Rectal smooth muscle tissue (tissue), 1 donor: ENCODE data around the gene LPAR1.
A peak's percentile ranks its signal among the peaks of the same experiment; 100 is the strongest.
"Not testable (repeated sequence)": the region's sequence is repeated elsewhere in the genome, so short reads cannot be mapped to it uniquely, and the experiment has no call there.

Source experiments
- H3K27ac ChIP-seq: one replicate; pipeline ENCODE4 v1.7.0; 2013; ENCODE audit warnings: low read depth, low read length, inconsistent platforms
- H3K27me3 ChIP-seq: one replicate; pipeline ENCODE4 v1.7.0; 2013; ENCODE audit warnings: low read length; ENCODE audit not compliant: control insufficient read depth, insufficient read depth
- H3K36me3 ChIP-seq: one replicate; pipeline ENCODE4 v1.7.0; 2013; ENCODE audit warnings: low read length; ENCODE audit not compliant: control insufficient read depth, insufficient read depth
- H3K4me1 ChIP-seq: one replicate; pipeline ENCODE4 v1.7.0; 2013; ENCODE audit warnings: low read length; ENCODE audit not compliant: control insufficient read depth, insufficient read depth
- H3K4me3 ChIP-seq: one replicate; pipeline ENCODE4 v1.7.0; 2013; ENCODE audit warnings: low read length
- H3K9ac ChIP-seq: one replicate; pipeline ENCODE4 v1.7.0; 2013; ENCODE audit warnings: low read length

Gene LPAR1

GRCh38 chr9:111058166-111058565, 19.9 kb upstream of the LPAR1 start:
- Histone ChIP-seq H3K27me3 (no peaks in the 10 kb centered on the region), H3K4me3 (no peak overlapping the region), H3K9ac (no peak overlapping the region), H3K27ac (no peak overlapping the region), H3K4me1 (no peaks in the 10 kb centered on the region), H3K36me3 (no peaks in the 10 kb centered on the region)

GRCh38 chr9:111056538-111056937, 18.3 kb upstream of the LPAR1 start:
- Histone ChIP-seq H3K9ac (no peak overlapping the region), H3K27me3 (no peaks in the 10 kb centered on the region), H3K27ac (no peak overlapping the region), H3K4me3 (no peak overlapping the region), H3K36me3 (no peaks in the 10 kb centered on the region), H3K4me1 (no peaks in the 10 kb centered on the region)

GRCh38 chr9:111052791-111053190, 14.5 kb upstream of the LPAR1 start:
- H3K36me3 ChIP-seq: no peaks in the 10 kb centered on the region
- H3K4me1 ChIP-seq: no peaks in the 10 kb centered on the region
- no peaks in the 10 kb centered on the region for H3K27me3 ChIP-seq
- no peak overlapping the region for H3K9ac ChIP-seq
- H3K27ac ChIP-seq: no peak overlapping the region
- H3K4me3 ChIP-seq: no peak overlapping the region

- H3K27ac ChIP-seq: no peak overlapping the region
- no peaks in the 10 kb centered on the region for H3K36me3 ChIP-seq
- H3K4me3 ChIP-seq: no peak overlapping the region
- no peak overlapping the region for H3K9ac ChIP-seq
- no peaks in the 10 kb centered on the region for H3K4me1 ChIP-seq
- H3K27me3 ChIP-seq: no peaks in the 10 kb centered on the region
Measured at GRCh38 chr9:111051400-111051799, 13.1 kb upstream of the LPAR1 start.

GRCh38 chr9:111050819-111051218, 12.5 kb upstream of the LPAR1 start:
- no peak overlapping the region for H3K27ac ChIP-seq
- no peak overlapping the region for H3K4me3 ChIP-seq
- H3K4me1 ChIP-seq: no peaks in the 10 kb centered on the region
- no peaks in the 10 kb centered on the region for H3K27me3 ChIP-seq
- no peaks in the 10 kb centered on the region for H3K36me3 ChIP-seq
- no peak overlapping the region for H3K9ac ChIP-seq

GRCh38 chr9:111047287-111047686, 9.0 kb upstream of the LPAR1 start:
- not testable (repeated sequence) for H3K4me3 ChIP-seq, H3K27me3 ChIP-seq

GRCh38 chr9:111041902-111042301, 3.6 kb upstream of the LPAR1 start:
- Histone ChIP-seq H3K27me3 (no peaks in the 10 kb centered on the region), H3K36me3 (no peaks in the 10 kb centered on the region), H3K9ac (no peak overlapping the region), H3K27ac (no peak overlapping the region), H3K4me1 (no peaks in the 10 kb centered on the region), H3K4me3 (no peak overlapping the region)

More at GRCh38 chr9:111047287-111047686, 9.0 kb upstream of the LPAR1 start:
- not testable (repeated sequence) for H3K27ac ChIP-seq, H3K4me1 ChIP-seq, H3K9ac ChIP-seq, H3K36me3 ChIP-seq

GRCh38 chr9:111040494-111040893, 2.2 kb upstream of the LPAR1 start:
- Histone ChIP-seq H3K27me3 (no peaks in the 10 kb centered on the region), H3K9ac (no peak overlapping the region), H3K4me1 (no peaks in the 10 kb centered on the region), H3K36me3 (no peaks in the 10 kb centered on the region), H3K4me3 (no peak overlapping the region), H3K27ac (no peak overlapping the region)

GRCh38 chr9:111039231-111039906, 1.1 kb upstream of the LPAR1 start:
- peak overlapping the region; percentile 24 for H3K9ac ChIP-seq

GRCh38 chr9:111037708-111038330, 451 bp downstream of the LPAR1 start:
- H3K27me3 ChIP-seq: no peaks in the 10 kb centered on the region
- H3K27ac ChIP-seq: peak overlapping the region; percentile 78
- no peaks in the 10 kb centered on the region for H3K4me1 ChIP-seq
- H3K4me3 ChIP-seq: peak overlapping the region; percentile 84
- H3K36me3 ChIP-seq: no peaks in the 10 kb centered on the region
- H3K9ac ChIP-seq: peak overlapping the region; percentile 43

More at GRCh38 chr9:111039231-111039906, 1.1 kb upstream of the LPAR1 start:
- peak overlapping the region; percentile 84 for H3K4me3 ChIP-seq
- H3K36me3 ChIP-seq: no peaks in the 10 kb centered on the region
- peak overlapping the region; percentile 81 for H3K27ac ChIP-seq
- no peaks in the 10 kb centered on the region for H3K4me1 ChIP-seq
- H3K27me3 ChIP-seq: no peaks in the 10 kb centered on the region

- Histone ChIP-seq H3K27me3 (no peaks in the 10 kb centered on the region), H3K36me3 (no peaks in the 10 kb centered on the region), H3K27ac (peak overlapping the region; percentile 78), H3K9ac (peak overlapping the region; percentile 43), H3K4me3 (peak overlapping the region; percentile 84), H3K4me1 (no peaks in the 10 kb centered on the region)
Measured at GRCh38 chr9:111037356-111037707, 938 bp downstream of the LPAR1 start.

- H3K27ac ChIP-seq: peak overlapping the region; percentile 78
Measured at GRCh38 chr9:111036946-111037345, 1.3 kb downstream of the LPAR1 start.

GRCh38 chr9:111036429-111036789, 1.9 kb downstream of the LPAR1 start:
- peak overlapping the region; percentile 84 for H3K4me3 ChIP-seq
- H3K4me1 ChIP-seq: no peaks in the 10 kb centered on the region
- no peaks in the 10 kb centered on the region for H3K27me3 ChIP-seq
- H3K27ac ChIP-seq: peak overlapping the region; percentile 78
- no peak overlapping the region for H3K9ac ChIP-seq
- no peaks in the 10 kb centered on the region for H3K36me3 ChIP-seq

More at GRCh38 chr9:111036946-111037345, 1.3 kb downstream of the LPAR1 start:
- H3K27me3 ChIP-seq: no peaks in the 10 kb centered on the region
- no peaks in the 10 kb centered on the region for H3K36me3 ChIP-seq
- peak overlapping the region; percentile 84 for H3K4me3 ChIP-seq
- no peaks in the 10 kb centered on the region for H3K4me1 ChIP-seq
- H3K9ac ChIP-seq: peak overlapping the region; percentile 43
